Measurements from ENCODE around the gene DGCR8.

Gene DGCR8

GRCh38 chr22:20112623-20113511, 32.8 kb downstream of the DGCR8 start:
- no peak for DNase-seq

- DNase-seq = no peak
Observed at GRCh38 chr22:20113551-20114310, 33.7 kb downstream of the DGCR8 start.

DNA sequence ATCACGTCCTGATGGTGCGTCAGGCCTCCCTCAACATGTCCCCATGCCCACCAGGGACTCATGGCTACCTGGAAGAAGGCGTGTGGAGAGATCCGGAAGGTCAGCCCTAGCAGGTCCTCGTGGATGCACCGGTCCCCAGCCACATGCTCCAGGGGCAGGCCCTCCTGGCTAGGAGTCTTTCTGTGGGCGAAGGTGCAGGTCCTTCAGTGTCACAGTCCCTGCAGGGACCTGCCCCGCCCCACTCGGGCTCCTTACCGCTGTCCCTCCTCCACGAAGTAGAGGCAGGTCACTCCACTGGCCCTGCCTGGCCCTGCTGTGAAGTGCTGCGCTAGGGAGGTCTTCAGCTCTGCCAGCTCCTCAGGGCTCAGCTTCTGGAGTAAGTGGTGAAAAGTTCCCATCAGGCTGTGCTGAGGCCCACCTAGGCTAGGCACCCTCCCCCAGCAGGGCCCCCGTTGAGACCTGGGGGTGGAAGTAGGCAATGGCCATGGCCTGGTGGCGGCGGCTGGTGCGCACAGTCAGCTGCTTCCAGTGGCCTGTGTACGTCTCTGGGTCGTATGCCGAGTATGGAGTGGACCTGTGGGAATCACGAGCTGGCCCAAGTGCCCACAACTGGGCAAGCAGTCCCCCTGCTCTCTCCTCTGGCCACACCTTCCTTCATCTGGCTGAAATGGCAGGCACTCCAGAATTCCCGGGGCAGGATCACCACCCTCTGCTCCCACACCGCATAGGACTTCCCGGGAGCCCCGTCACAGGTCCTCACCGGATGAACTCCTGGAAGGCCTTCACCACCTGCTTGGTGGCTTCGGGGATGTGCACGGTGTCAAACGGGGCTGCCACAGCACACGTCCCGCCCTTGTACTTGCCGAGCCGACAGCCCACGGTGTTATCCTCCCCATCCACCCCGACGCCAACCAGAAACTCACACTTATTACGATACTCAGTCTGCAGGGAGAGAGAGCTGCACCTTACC, 34.8 kb downstream of the DGCR8 start:
- DNase-seq = no peak

DNA sequence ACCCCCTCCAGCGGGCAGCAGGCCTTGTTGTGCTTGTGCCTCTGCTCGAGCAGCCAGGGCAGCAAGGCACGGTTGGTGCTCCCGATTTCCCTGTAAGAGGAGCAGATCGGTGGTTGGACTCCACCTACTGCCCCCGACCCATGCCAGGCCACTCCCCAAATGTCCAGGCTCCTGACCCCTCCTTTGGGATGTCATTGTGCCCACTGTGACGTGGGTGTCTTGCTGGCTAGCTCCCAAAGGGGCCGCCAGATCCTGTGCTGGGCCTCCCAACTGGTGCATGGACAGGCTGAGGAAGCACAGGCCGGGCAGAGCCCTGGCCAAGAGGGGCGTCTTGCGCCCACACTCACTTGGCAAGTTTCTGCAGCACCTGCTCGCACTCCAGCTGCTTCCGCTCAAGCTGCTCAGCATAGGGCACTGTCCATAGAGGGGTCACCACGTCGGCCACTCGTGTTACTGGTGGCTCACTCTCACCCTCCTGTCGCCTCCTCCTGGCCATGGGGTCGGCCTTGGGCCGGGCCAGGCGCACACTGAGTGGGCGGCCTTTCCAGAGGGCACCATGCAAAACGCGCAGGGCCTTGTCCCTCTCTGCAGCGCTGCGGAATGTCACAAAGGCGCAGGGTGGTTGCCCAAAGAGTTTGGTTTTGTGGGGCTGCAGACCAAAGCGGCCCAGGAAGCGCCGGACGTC, 35.8 kb downstream of the DGCR8 start, which contains the start of gene RANBP1:
TSS of gene RANBP1 (plus strand) at position 414 of the 685 bp plus-strand sequence. CDS start at position 495, 81 bp downstream.
- no peak for DNase-seq

- no peak for DNase-seq
Observed at GRCh38 chr22:20116376-20116950, 36.4 kb downstream of the DGCR8 start.

DNA sequence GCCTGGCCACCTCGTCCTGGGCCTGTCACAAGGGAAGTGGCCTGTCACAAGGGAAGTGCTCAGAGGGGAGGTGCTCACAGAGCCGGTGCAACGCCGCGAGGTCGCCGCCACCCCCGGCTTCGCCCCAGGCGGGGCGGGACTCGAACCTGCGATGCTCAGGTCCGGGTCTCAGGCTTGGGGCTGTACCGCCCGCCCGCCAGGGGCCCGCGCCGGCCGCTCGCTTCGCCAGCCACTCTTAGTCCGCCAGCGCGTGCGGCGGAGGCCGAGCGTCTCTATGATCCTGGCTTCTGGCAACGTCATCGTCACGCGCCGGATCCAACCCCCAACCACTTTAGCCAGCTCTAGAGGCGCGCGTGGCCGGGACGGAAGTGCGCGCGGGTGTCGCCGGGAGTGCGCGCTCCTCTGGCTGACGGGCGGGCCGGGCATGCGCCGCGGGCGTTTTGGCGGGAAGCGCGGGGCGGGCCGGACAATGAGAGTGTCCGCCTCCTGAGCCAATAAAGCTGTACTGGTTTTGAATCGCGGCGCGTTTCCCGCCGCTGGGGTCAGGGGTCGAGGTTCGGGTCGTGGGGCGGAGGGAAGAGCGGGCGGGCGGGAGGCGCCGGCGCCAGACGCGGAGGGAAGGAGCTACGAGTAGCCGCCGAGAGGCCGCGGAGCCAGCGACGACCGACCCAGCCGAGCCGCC, 37.1 kb downstream of the DGCR8 start, which contains the start of gene TRMT2A:
TSS of gene TRMT2A (minus strand) at position 276 of the 682 bp plus-strand sequence. CDS start 320 bp downstream, outside the sequence.
- peak; percentile 92 for DNase-seq

DNA sequence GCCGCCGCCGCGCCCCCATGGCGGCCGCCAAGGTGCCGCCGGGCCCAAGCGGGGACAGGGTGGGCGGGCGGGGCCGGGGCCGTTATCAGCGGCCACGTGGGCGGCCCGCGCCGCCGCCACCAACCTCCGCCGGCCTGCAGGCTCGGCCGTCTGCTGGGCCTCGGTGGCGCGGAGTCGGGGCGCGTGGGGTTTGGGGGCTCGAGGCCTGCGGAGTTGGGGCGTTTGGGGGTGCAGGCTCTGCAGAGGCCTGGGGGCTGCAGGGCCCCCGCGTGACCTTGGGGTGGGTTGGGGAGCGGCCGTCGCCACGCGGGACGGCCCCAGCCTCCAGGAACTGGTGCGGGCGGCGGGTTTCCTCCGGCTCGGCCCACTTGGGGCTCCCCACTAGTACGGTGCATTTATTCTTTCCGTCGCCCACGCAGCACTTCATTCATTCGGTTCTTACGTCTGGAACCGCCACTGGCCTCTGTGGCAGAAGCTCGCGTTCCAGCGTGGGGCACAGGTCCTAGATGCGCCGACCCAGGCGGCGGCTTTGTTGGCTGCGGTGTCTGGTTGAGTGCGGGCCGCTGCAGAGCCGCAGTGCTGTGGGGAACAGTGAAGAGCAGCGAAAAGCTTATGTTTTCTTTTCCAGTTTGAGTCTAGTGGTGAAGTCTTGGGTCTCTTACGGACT, 37.7 kb downstream of the DGCR8 start:
- no peak for DNase-seq

- DNase-seq = no peak
Observed at GRCh38 chr22:20118300-20119020, 38.4 kb downstream of the DGCR8 start.

- DNase-seq = no peak
Observed at GRCh38 chr22:20121856-20122415, 41.9 kb downstream of the DGCR8 start.

- no peak for DNase-seq
Observed at GRCh38 chr22:20123366-20124082, 43.5 kb downstream of the DGCR8 start.

- no peak for DNase-seq
Observed at GRCh38 chr22:20124083-20124787, 44.2 kb downstream of the DGCR8 start.

- DNase-seq = no peak
Observed at GRCh38 chr22:20125201-20126174, 45.4 kb downstream of the DGCR8 start.

DNA sequence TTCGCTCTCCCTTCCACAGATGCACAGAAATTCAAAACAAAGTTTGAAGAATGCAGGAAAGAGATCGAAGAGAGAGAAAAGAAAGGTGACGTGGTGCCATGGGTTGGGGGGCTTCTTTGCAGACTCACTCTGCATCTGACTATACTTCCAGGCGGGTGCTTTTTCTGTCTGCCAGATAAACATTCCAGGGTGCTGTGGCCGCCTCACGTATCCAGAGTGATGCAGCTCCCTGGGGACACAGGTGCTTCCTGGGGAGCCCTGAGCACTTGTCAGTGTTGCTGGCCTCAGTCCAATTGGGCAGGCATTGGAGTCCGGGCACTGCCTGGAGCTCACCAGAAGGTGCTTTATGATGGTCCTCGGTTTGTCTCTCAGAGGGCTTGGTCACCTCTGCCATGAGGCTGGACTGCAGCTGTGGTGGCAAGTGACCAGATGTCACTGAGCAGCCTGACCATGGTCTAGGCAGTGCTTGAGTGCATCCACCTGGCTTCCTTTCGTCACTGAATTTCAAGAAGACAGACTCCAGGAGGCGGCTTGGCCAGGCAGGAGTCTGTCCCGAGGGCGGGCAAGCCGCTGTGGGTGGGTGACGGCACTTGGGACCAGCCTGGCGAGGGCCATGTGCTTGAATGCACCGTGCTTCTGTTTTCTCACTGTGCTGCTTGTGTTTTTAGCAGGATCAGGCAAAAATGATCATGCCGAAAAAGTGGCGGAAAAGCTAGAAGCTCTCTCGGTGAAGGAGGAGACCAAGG, 46.4 kb downstream of the DGCR8 start:
- DNase-seq = no peak

GRCh38 chr22:20127318-20127868, 47.4 kb downstream of the DGCR8 start:
- DNase-seq = no peak

DNA sequence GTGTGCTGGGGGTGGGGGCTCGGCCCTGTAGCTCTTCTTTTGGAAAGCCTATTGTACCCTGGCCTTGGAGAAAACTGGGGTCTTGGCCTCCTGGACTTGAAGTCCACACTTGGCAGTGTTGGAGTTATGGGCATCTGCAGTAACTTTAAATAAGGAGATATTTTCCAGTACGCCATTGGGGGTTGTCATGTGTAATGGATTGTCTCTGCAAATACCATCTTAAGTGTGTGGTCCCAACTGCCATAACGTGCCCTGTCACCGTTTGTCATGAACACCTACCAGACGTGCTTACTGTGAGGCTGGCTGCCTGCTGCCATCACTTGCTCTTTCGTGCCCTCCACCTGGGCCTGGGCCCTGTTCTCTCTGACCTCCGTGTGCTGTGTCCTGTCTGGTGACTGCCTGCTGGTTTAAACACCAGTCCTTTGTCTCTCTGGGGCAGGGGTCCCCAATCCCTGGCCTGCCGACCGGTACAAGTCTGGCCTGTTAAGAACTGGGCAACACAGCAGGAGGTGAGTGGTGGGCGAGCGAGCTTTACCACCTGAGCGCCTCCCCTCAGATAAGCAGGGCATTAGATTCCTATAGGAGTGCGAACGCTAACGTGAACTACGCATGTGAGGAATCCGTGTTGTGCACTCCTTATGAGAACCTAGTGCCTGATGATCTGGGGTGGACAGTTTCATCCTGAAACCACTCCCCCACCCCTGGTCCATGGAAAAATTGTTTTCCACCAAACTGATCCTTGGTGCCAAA, 48.0 kb downstream of the DGCR8 start:
- DNase-seq = no peak

All from NCI-H1048 (cell line).